A549 (cell line): ENCODE measurements around the gene NFIA.

Experiments used
- CBX8 ChIP-seq: fragments of 200-600 bp; sonication (generic); IDR thresholded peaks from 2 replicates; pipeline ENCODE4 v1.6.1; 2016
- CEBPB ChIP-seq, 2 experiments: fragments of >200 bp in 1 of 2; sonication (Bioruptor Twin) in 1 of 2; formaldehyde crosslinking in 1 of 2; IDR thresholded peaks; 2 replicates each; pipeline ENCODE4 v1.6.1; 2012 to 2016
- CHD2 ChIP-seq: fragments of 150-350 bp; IDR thresholded peaks from 2 replicates; pipeline ENCODE4 v1.6.1; 2014; ENCODE audit warnings: low read length; ENCODE audit not compliant: partially characterized antibody
- ESRRA ChIP-seq: fragments of 150-350 bp; IDR thresholded peaks from 2 replicates; pipeline ENCODE4 v1.6.1; 2014; ENCODE audit warnings: mild to moderate bottlenecking, low read length, borderline replicate concordance
- HEYL ChIP-seq: fragments of 250-450 bp; sonication (Bioruptor Pico); IDR thresholded peaks from 2 replicates; pipeline ENCODE4 v1.8.0; 2021; ENCODE audit warnings: mild to moderate bottlenecking, moderate library complexity
- MYC ChIP-seq: IDR thresholded peaks from 2 replicates; pipeline ENCODE4 v1.6.1; 2012; ENCODE audit warnings: mild to moderate bottlenecking, inconsistent platforms, low read length, improper control_type of control experiment, borderline replicate concordance
- POLR2A ChIP-seq: IDR thresholded peaks from 2 replicates; pipeline ENCODE4 v1.6.1; 2012; ENCODE audit warnings: mild to moderate bottlenecking, low read length
- POLR2AphosphoS2 ChIP-seq: conservative IDR thresholded peaks from 2 replicates; pipeline ENCODE4 v1.6.1; 2012; ENCODE audit warnings: low read length, improper control_type of control experiment, inconsistent platforms
- RAD21 ChIP-seq, 2 experiments: fragments of >200 bp in 1 of 2; sonication (Bioruptor Twin) in 1 of 2; formaldehyde crosslinking in 1 of 2; IDR thresholded peaks in 1 of 2; conservative IDR thresholded peaks in 1 of 2; 2 replicates in 1 of 2; 3 replicates in 1 of 2; pipeline ENCODE4 v1.6.1; 2012 to 2018; ENCODE audit warnings: inconsistent platforms in 1 of 2
- SMC3 ChIP-seq: fragments of >200 bp; sonication (Bioruptor Twin); formaldehyde crosslinking; IDR thresholded peaks from 3 replicates; pipeline ENCODE4 v1.6.1; 2018; ENCODE audit warnings: inconsistent platforms
- TP53 ChIP-seq: fragments of 250-450 bp; sonication (Bioruptor Pico); IDR thresholded peaks from 2 replicates; pipeline ENCODE4 v1.5.0; 2021; ENCODE audit warnings: mild to moderate bottlenecking, moderate library complexity
- TF ChIP-seq, protein P1 (sequence below): fragments of >200 bp; sonication (Bioruptor Twin); formaldehyde crosslinking; IDR thresholded peaks from 3 replicates; pipeline ENCODE4 v1.5.1; 2016
- TF ChIP-seq, protein P2 (sequence below): fragments of >200 bp; sonication (Bioruptor Twin); formaldehyde crosslinking; IDR thresholded peaks from 2 replicates; pipeline ENCODE4 v1.6.1; 2016
- TF ChIP-seq, protein P3 (sequence below): fragments of 200-600 bp; sonication (generic); IDR thresholded peaks from 2 replicates; pipeline ENCODE4 v1.6.1; 2016; ENCODE audit warnings: antibody characterized with exemption, mild to moderate bottlenecking, moderate library complexity

DNA sequence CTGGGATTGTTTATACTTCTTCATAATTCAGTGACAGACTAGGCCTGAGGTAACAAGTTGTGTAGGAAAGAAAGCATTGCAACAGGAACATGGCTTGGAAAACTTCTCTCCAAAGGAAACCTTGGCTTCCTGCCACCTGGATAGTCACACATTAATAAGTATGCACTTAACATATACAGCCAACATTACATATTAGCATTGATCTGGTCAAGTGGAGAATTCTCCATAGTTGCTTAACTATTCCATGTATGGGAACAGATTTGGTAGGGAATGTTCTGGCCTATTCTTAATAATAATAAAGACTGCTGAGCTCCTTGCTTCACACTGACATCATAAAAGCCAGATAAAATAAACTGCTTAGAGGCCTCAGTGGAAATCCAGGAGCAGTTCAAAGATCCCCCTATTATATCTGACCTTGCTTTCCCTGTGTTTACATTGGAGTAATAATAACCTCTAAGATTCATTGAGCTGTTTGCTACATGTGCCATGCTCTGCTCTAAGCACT, 27.2 kb upstream of the NFIA start:
- TF ChIP-seq CHD2 (no peak), POLR2A (no peak), TP53 (CRISPR knock-in tag) (no peak), CBX8 (no peak), POLR2AphosphoS2 (no peak), ESRRA (no peak), CEBPB (IDR thresholded peaks at IDR 0.05) (no peak), RAD21 (conservative IDR thresholded peaks at IDR 0.05 in 1 of 2, IDR thresholded peaks at IDR 0.05 in 1 of 2) (no peak), SMC3 (no peak), HEYL (no peak), MYC (no peak)
- TF ChIP-seq, protein P1, sequence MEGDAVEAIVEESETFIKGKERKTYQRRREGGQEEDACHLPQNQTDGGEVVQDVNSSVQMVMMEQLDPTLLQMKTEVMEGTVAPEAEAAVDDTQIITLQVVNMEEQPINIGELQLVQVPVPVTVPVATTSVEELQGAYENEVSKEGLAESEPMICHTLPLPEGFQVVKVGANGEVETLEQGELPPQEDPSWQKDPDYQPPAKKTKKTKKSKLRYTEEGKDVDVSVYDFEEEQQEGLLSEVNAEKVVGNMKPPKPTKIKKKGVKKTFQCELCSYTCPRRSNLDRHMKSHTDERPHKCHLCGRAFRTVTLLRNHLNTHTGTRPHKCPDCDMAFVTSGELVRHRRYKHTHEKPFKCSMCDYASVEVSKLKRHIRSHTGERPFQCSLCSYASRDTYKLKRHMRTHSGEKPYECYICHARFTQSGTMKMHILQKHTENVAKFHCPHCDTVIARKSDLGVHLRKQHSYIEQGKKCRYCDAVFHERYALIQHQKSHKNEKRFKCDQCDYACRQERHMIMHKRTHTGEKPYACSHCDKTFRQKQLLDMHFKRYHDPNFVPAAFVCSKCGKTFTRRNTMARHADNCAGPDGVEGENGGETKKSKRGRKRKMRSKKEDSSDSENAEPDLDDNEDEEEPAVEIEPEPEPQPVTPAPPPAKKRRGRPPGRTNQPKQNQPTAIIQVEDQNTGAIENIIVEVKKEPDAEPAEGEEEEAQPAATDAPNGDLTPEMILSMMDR, result no peak
- TF ChIP-seq, protein P2, sequence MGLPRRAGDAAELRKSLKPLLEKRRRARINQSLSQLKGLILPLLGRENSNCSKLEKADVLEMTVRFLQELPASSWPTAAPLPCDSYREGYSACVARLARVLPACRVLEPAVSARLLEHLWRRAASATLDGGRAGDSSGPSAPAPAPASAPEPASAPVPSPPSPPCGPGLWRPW, result no peak
- TF ChIP-seq, protein P3, sequence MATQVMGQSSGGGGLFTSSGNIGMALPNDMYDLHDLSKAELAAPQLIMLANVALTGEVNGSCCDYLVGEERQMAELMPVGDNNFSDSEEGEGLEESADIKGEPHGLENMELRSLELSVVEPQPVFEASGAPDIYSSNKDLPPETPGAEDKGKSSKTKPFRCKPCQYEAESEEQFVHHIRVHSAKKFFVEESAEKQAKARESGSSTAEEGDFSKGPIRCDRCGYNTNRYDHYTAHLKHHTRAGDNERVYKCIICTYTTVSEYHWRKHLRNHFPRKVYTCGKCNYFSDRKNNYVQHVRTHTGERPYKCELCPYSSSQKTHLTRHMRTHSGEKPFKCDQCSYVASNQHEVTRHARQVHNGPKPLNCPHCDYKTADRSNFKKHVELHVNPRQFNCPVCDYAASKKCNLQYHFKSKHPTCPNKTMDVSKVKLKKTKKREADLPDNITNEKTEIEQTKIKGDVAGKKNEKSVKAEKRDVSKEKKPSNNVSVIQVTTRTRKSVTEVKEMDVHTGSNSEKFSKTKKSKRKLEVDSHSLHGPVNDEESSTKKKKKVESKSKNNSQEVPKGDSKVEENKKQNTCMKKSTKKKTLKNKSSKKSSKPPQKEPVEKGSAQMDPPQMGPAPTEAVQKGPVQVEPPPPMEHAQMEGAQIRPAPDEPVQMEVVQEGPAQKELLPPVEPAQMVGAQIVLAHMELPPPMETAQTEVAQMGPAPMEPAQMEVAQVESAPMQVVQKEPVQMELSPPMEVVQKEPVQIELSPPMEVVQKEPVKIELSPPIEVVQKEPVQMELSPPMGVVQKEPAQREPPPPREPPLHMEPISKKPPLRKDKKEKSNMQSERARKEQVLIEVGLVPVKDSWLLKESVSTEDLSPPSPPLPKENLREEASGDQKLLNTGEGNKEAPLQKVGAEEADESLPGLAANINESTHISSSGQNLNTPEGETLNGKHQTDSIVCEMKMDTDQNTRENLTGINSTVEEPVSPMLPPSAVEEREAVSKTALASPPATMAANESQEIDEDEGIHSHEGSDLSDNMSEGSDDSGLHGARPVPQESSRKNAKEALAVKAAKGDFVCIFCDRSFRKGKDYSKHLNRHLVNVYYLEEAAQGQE, result no peak
